Prostate gland (tissue), 2 donors: Measurements from ENCODE around the gene PER2. TPM values are rescaled to one million over a fixed set of nuclear protein-coding genes. Genes with fewer than 3 reads are reported as not detected.
A peak's percentile ranks its signal among the peaks of the same experiment; 100 is the strongest.

Experiments used
- DNase-seq: peaks from one replicate; pipeline ENCODE4 v3.0.0-alpha.2; 2019; ENCODE audit warnings: low spot score
- H3K27ac ChIP-seq, 2 donors: fragments of 200-600 bp; sonication (generic); 2 replicates each; pipeline ENCODE4 v1.5.1; 2017 to 2019
- H3K27me3 ChIP-seq: fragments of 200-600 bp; sonication (generic); replicated peaks from 2 replicates; pipeline ENCODE4 v1.5.1; 2019; ENCODE audit not compliant: insufficient read depth
- H3K36me3 ChIP-seq, 2 donors: fragments of 200-600 bp; sonication (generic); 1 replicate in 1 of 2; 2 replicates in 1 of 2; pipeline versions ENCODE4 v1.5.1 to v1.8.1; 2017 to 2019
- H3K4me1 ChIP-seq: fragments of 200-600 bp; sonication (generic); replicated peaks from 2 replicates; pipeline ENCODE4 v1.5.1; 2019
- H3K4me3 ChIP-seq, 2 donors: fragments of 200-600 bp; sonication (generic); 2 replicates each; pipeline ENCODE4 v1.5.1; 2017 to 2019
- H3K9me3 ChIP-seq: fragments of 200-600 bp; sonication (generic); 2 replicates; pipeline ENCODE4 v1.5.1; 2017
- POLR2A ChIP-seq: fragments of 450-650 bp; IDR thresholded peaks from one replicate; pipeline ENCODE4 v1.6.1; 2016; ENCODE audit warnings: antibody characterized with exemption, mild to moderate bottlenecking
- POLR2AphosphoS5 ChIP-seq: sonication (generic); formaldehyde crosslinking; IDR thresholded peaks from one replicate; pipeline ENCODE4 v1.6.1; 2017; ENCODE audit warnings: antibody characterized with exemption
- WGBS: methylation state at CpG from one replicate; pipeline ENCODE4 v1.1.5; 2018; 5-methylcytosine and 5-hydroxymethylcytosine counted together
- intact Hi-C: fragments of 100-400 bp; cut with DNase I; formaldehyde crosslinking; loops from one replicate; pipeline ENCODE4 v1.14.2; 2022
- total RNA-seq, 2 donors: library from RNA; depleted of rRNA; stranded (reverse); fragments of >200 nt; gene quantifications; one replicate each; pipeline ENCODE4 v1.1.0, GENCODE V29; 2016
- TF ChIP-seq, protein P1 (sequence below), 4 experiments: fragments of 200-600 bp in 2 of 4; fragments of 450-650 bp in 2 of 4; sonication (generic) in 2 of 4; IDR thresholded peaks; 1 replicate in 3 of 4; 2 replicates in 1 of 4; pipeline ENCODE4 v1.5.1; 2016 to 2019; ENCODE audit warnings: antibody characterized with exemption in 4 of 4, mild to moderate bottlenecking in 2 of 4, moderate library complexity in 2 of 4

PER2 gene
- total RNA-seq, 2 donors from 2014 or later: 24.0 to 53.1 TPM

DNA sequence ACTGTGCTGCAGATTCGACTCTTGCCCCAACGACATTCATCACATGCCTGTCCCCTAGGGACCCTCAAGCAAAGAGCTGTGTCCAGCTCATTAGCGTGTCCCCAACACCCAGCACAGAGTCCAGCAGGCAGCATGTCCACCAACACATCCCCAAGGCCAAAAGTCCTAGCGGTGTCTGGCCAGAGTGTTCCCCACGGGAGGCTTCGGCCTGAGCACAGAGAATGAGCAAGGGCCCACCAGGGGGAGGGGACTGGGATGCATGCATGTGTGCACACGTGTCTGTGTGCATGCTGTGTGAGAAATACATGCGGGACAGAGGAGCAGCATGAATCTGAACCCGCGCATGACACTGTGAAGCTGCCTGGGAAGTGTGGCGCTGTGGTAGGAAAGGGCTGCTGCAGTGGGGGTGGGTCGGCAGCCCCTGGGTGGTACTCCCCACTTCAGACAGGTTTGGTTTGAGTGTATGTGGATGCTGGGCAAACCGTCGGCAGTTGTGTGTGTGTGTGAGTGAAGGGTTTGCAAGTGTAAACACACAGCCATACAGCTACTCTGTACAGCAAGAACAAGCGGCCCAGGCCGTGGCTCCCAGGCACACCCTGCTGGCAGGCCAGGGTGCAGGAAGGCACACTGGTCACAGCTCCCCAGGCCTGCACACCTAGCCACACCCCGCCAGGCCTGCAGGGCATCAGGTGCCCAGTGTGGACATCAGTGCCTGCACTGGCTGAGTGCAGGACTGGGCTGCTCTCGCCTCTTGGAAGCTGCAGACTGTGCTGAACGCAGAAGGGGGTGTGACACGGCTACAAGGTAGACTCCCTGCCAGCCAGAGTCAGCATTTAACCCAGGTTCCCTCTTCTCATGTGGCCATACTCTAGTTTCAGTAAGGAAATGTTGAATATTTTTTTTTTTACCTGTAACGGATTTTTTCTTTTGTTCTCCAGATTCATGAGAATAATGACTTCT lies 29.1 kb downstream of the PER2 start:
- DNase-seq: no peak
- H3K4me1 ChIP-seq: peaks cover 15% of the 10 kb centered on the region
- H3K27me3 ChIP-seq: no peaks in the 10 kb centered on the region
- TF ChIP-seq POLR2A (no peak), POLR2AphosphoS5 (no peak)
- TF ChIP-seq, protein P1, sequence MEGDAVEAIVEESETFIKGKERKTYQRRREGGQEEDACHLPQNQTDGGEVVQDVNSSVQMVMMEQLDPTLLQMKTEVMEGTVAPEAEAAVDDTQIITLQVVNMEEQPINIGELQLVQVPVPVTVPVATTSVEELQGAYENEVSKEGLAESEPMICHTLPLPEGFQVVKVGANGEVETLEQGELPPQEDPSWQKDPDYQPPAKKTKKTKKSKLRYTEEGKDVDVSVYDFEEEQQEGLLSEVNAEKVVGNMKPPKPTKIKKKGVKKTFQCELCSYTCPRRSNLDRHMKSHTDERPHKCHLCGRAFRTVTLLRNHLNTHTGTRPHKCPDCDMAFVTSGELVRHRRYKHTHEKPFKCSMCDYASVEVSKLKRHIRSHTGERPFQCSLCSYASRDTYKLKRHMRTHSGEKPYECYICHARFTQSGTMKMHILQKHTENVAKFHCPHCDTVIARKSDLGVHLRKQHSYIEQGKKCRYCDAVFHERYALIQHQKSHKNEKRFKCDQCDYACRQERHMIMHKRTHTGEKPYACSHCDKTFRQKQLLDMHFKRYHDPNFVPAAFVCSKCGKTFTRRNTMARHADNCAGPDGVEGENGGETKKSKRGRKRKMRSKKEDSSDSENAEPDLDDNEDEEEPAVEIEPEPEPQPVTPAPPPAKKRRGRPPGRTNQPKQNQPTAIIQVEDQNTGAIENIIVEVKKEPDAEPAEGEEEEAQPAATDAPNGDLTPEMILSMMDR (IDR thresholded peaks at IDR 0.05): no peak
- H3K9me3 ChIP-seq: no peaks in the 10 kb centered on the region
- H3K27ac ChIP-seq: no peak overlapping the region
- H3K4me3 ChIP-seq: no peak overlapping the region
- intact Hi-C loops: no loop called here
- H3K36me3 ChIP-seq: peaks cover 11 to 18% of the 10 kb centered on the region in 2 donors
- 85% methylated on average over 21 of the region's 21 CpGs for WGBS

DNA sequence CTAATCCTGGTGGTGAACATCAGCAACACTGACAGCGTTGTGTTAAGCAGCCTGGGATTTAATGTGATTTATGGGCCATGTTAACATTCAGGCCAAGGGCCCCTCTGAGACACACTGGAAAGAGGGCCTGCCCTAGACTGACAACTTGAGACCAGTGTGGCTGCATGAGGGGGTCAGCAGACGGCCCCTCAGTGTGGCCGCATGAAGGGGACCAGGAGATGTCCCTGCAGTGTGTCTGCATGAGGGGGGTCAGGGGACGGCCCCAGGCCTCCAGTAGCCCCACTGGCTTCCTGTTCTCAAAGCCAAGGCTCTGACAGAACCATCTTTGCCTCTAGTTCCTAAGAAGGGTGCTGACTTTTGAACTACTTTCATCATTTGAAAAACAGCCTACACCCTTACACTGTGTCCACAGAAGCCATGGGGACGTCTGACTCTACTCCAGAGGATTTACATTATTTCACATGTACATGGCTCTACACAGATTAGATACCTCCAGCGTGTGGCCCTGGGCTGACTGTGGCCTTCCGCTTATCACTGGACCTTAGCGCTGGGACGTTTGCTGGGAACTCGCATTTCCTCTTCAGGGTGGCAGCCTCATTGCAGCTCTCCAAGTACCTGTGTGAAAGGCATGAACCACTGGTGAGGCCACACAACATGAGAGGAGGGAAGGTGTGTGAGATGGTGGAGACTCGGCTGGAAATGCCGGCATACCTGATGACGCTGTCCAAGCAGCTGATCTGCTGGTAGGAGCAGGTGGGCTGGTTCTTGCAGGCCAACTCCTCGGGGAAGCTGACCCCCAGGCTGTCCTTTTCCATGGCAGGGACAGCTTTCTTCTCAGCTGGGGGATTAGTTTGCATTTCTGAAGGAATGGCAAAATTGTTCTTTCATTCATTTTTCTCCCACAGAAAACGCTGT lies 30.4 kb downstream of the PER2 start:
- no peak for DNase-seq

DNA sequence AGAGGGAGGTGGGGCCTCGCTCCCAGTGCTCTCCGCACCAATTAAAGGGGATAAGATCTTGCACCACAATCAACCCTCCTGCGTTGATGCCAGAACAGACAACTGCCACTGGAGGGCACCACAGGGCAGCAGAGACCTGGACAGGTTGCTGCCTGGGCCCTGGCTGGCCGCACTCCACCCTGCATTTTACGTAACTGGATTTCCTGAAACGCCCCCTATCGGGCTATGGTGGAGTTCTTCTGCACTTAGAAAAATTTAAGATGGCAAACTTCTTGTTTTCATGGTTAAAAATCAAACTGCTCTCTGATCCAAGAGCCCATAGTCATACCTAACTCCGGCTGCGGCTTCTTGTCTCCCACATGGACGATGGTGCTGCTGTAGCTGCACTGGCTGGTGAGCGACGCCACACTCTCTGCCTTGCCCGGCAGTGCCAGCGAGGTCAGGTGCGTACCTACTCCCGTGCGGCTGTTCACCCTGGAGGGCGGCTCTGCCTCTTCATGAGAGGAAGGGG lies 31.8 kb downstream of the PER2 start:
- H3K4me1 ChIP-seq: no peaks in the 10 kb centered on the region
- no peaks in the 10 kb centered on the region for H3K9me3 ChIP-seq
- peaks cover 11 to 20% of the 10 kb centered on the region in 2 donors for H3K36me3 ChIP-seq
- no peak overlapping the region for H3K4me3 ChIP-seq
- no peak overlapping the region for H3K27ac ChIP-seq
- TF ChIP-seq POLR2A (no peak), POLR2AphosphoS5 (peak; percentile 85)
- TF ChIP-seq, protein P1 (IDR thresholded peaks at IDR 0.05): peak; percentile 66 to 97 (median 94)
- 62% methylated on average over 18 of the region's 18 CpGs for WGBS
- intact Hi-C loops: no loop called here
- DNase-seq: peak; percentile 90
- H3K27me3 ChIP-seq: no peaks in the 10 kb centered on the region

More for the DNA sequence above, 30.4 kb downstream of the PER2 start:
- Histone ChIP-seq H3K27me3 (no peaks in the 10 kb centered on the region), H3K4me3 (no peak overlapping the region), H3K4me1 (peaks cover 6% of the 10 kb centered on the region), H3K27ac (no peak overlapping the region), H3K9me3 (no peaks in the 10 kb centered on the region), H3K36me3 (peaks cover 11 to 20% of the 10 kb centered on the region in 2 donors)
- TF ChIP-seq, protein P1 (IDR thresholded peaks at IDR 0.05): no peak
- TF ChIP-seq POLR2A (no peak), POLR2AphosphoS5 (no peak)
- intact Hi-C loops: no loop called here
- WGBS: 89% methylated on average over 15 of the region's 15 CpGs

DNA sequence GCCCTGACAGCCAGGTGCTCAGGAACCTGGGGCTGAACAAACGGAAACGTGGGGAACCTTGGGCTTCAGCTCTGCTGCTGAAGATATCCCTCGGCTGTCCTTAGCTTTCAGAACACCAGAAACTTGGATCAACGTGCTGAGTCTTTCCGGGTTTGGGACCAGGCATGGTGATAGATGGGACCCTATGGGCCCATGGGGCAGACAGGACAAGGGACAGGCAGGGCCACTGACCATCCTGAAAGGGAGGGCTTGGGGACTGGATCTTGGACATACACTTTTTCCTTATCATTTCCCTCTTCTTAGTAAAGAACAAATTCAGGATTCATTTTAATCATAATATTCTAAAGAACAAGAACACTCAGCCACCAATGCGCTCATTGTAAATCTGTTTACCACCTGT lies 32.3 kb downstream of the PER2 start:
- Histone ChIP-seq H3K4me1 (no peaks in the 10 kb centered on the region), H3K9me3 (no peaks in the 10 kb centered on the region), H3K4me3 (no peak overlapping the region), H3K27me3 (no peaks in the 10 kb centered on the region), H3K27ac (no peak overlapping the region), H3K36me3 (peaks cover 11 to 24% of the 10 kb centered on the region in 2 donors)
- no peak for DNase-seq
- intact Hi-C loops: no loop called here
- WGBS: 80% methylated on average over 6 of the region's 6 CpGs
- TF ChIP-seq, protein P1 (IDR thresholded peaks at IDR 0.05): no peak
- TF ChIP-seq POLR2A (no peak), POLR2AphosphoS5 (no peak)
